Ovary (tissue), 9 donors: ENCODE results near the gene ACTN2. TPM values are rescaled to one million over a fixed set of nuclear protein-coding genes. Genes with fewer than 3 reads are reported as not detected.

Source experiments
- DNase-seq, 5 donors: peaks; one replicate each; pipeline ENCODE4 v3.0.0-alpha.2; 2019 to 2020
- H3K27ac ChIP-seq, 2 donors: fragments of 200-600 bp; one replicate each; pipeline versions ENCODE4 v1.5.1 to v1.8.0; 2019 to 2022
- H3K27me3 ChIP-seq: fragments of 200-600 bp; one replicate; pipeline ENCODE4 v1.8.0; 2022
- H3K36me3 ChIP-seq: fragments of 200-600 bp; sonication (generic); one replicate; pipeline ENCODE4 v1.5.1; 2019
- H3K4me1 ChIP-seq: one replicate; pipeline ENCODE4 v1.8.1; 2013; ENCODE audit warnings: mild to moderate bottlenecking, moderate library complexity; ENCODE audit not compliant: insufficient read depth
- H3K4me3 ChIP-seq: fragments of 200-600 bp; sonication (generic); one replicate; pipeline ENCODE4 v1.5.1; 2017
- H3K9me3 ChIP-seq, 2 donors: fragments of 200-600 bp in 1 of 2; sonication (generic) in 1 of 2; one replicate each; pipeline versions ENCODE4 v1.5.1 to v1.8.1; 2013 to 2019; ENCODE audit warnings: mild to moderate bottlenecking in 1 of 2, moderate library complexity in 1 of 2
- CTCF ChIP-seq, 3 donors: fragments of 450-650 bp in 2 of 3; fragments of 200-600 bp in 1 of 3; IDR thresholded peaks; one replicate each; pipeline versions ENCODE4 v1.5.1 to v1.8.0; 2016 to 2022; ENCODE audit warnings: antibody characterized with exemption in 3 of 3, mild to moderate bottlenecking in 1 of 3
- EP300 ChIP-seq: sonication (generic); formaldehyde crosslinking; IDR thresholded peaks from one replicate; pipeline ENCODE4 v1.6.1; 2017; ENCODE audit warnings: antibody characterized with exemption
- POLR2A ChIP-seq: fragments of 450-650 bp; IDR thresholded peaks from one replicate; pipeline ENCODE4 v1.6.1; 2017; ENCODE audit warnings: antibody characterized with exemption, mild to moderate bottlenecking, moderate library complexity
- WGBS, 3 donors: extraction: QIAGEN DNeasy Blood & Tissue Kit in 1 of 3; methylation state at CpG; one replicate each; pipeline versions ENCODE4 v1.1.5 to v1.1.7; 2013 to 2017; 5-methylcytosine and 5-hydroxymethylcytosine counted together
- intact Hi-C, 4 donors: fragments of 100-400 bp; cut with DNase I; formaldehyde crosslinking; loops; one replicate each; pipeline versions ENCODE4 v1.11.0 to v1.15.1; 2022 to 2023
- polyA plus RNA-seq, 2 donors: library from polyadenylated mRNA; stranded (reverse); fragments of 200-250 nt in 1 of 2; fragments of 350-450 nt in 1 of 2; fragmentation: Illumina TruSeq in 1 of 2; extraction: RNeasy Lipid Tissue Mini Kit (QIAGEN cat#74804) in 1 of 2; gene quantifications; one replicate each; pipeline ENCODE4 v1.2.3, GENCODE V29; 2013 to 2014
- total RNA-seq, 7 donors: library from RNA; depleted of rRNA in 2 of 7; stranded (reverse); fragments of >200 nt in 2 of 7; fragmentation: NEBNext Ultra II Directional in 3 of 7; extraction: Animal tissue kit (Norgen Biotek cat#: 25700) in 3 of 7; gene quantifications; one replicate each; pipeline versions ENCODE4 v1.1.0 to v1.2.4, GENCODE V29; 2016 to 2023
- donor health status: DM: no; HTN: no; CAD: no; lungs with moderate emphysema.
- donor health status: DM: no; HTN: no; CAD: no.
- donor health status: Bipolar disorder and iron deficiency.
- donor health status: DM: yes; HTN: yes; CAD: no.
- donor health status: DM: no; HTN: no; CAD: no.
- donor health status: DM: yes; HTN: yes; CAD: no.

Gene ACTN2
- total and polyA plus RNA-seq, 9 donors = 0.34 to 2.7 (median 1.1) TPM

- Histone ChIP-seq H3K9me3 (no peaks in the 10 kb centered on the region), H3K4me3 (no peak overlapping the region), H3K36me3 (no peaks in the 10 kb centered on the region), H3K27ac (no peak overlapping the region), H3K4me1 (no peaks in the 10 kb centered on the region), H3K27me3 (no peaks in the 10 kb centered on the region)
- WGBS, 3 donors = 0 to 5% (median 4%) methylated on average over 1 of the region's 1 CpG
- TF ChIP-seq POLR2A (no peak), CTCF (IDR thresholded peaks at IDR 0.05) (no peak), EP300 (no peak)
- DNase-seq = no peak
- intact Hi-C loops = no loop called here
Observed at GRCh38 chr1:236716160-236716559, 29.9 kb downstream of the ACTN2 start.

GRCh38 chr1:236717811-236718210 is 31.5 kb downstream of the ACTN2 start:
- TF ChIP-seq CTCF (IDR thresholded peaks at IDR 0.05) (no peak), POLR2A (no peak), EP300 (no peak)
- no peak overlapping the region for H3K27ac ChIP-seq
- 73 to 86% (median 81%) methylated on average over 6 of the region's 6 CpGs for WGBS, 3 donors
- H3K4me1 ChIP-seq = no peaks in the 10 kb centered on the region
- H3K27me3 ChIP-seq = no peaks in the 10 kb centered on the region
- no peaks in the 10 kb centered on the region for H3K9me3 ChIP-seq
- no peak for DNase-seq
- intact Hi-C loops = no loop called here
- no peaks in the 10 kb centered on the region for H3K36me3 ChIP-seq
- H3K4me3 ChIP-seq = no peak overlapping the region

GRCh38 chr1:236718328-236718727 is 32.0 kb downstream of the ACTN2 start:
- WGBS, 3 donors = 74 to 89% (median 75%) methylated on average over 3 of the region's 3 CpGs
- Histone ChIP-seq H3K4me3 (no peak overlapping the region), H3K27me3 (no peaks in the 10 kb centered on the region), H3K9me3 (no peaks in the 10 kb centered on the region), H3K27ac (no peak overlapping the region), H3K4me1 (no peaks in the 10 kb centered on the region), H3K36me3 (no peaks in the 10 kb centered on the region)
- no peak for DNase-seq
- TF ChIP-seq EP300 (no peak), CTCF (IDR thresholded peaks at IDR 0.05) (no peak), POLR2A (no peak)
- intact Hi-C loops = no loop called here

- Histone ChIP-seq H3K27ac (no peak overlapping the region), H3K4me3 (no peak overlapping the region), H3K4me1 (no peaks in the 10 kb centered on the region), H3K27me3 (no peaks in the 10 kb centered on the region), H3K36me3 (no peaks in the 10 kb centered on the region), H3K9me3 (no peaks in the 10 kb centered on the region)
- TF ChIP-seq CTCF (IDR thresholded peaks at IDR 0.05) = no peak
- TF ChIP-seq EP300 = no peak
- no peak for TF ChIP-seq POLR2A
- intact Hi-C loops = no loop called here
- DNase-seq = no peak
- WGBS, 3 donors = 60 to 62% (median 61%) methylated on average over 3 of the region's 3 CpGs
Observed at GRCh38 chr1:236720206-236720605, 33.9 kb downstream of the ACTN2 start.

- H3K36me3 ChIP-seq = no peaks in the 10 kb centered on the region
- H3K27ac ChIP-seq = no peak overlapping the region
- H3K4me1 ChIP-seq = no peaks in the 10 kb centered on the region
- intact Hi-C loops = no loop called here
- H3K27me3 ChIP-seq = no peaks in the 10 kb centered on the region
- DNase-seq = no peak
- no peak overlapping the region for H3K4me3 ChIP-seq
- no peaks in the 10 kb centered on the region for H3K9me3 ChIP-seq
- WGBS, 3 donors = 83 to 94% (median 88%) methylated on average over 1 of the region's 1 CpG
- no peak for TF ChIP-seq CTCF (IDR thresholded peaks at IDR 0.05)
- no peak for TF ChIP-seq EP300
- no peak for TF ChIP-seq POLR2A
Observed at GRCh38 chr1:236720611-236721010, 34.3 kb downstream of the ACTN2 start.
